GM12878 (cell line): ENCODE measurements around the gene MAPT. TPM values are rescaled to one million over a fixed set of nuclear protein-coding genes. Genes with fewer than 3 reads are reported as not detected.
"Not testable (repeated sequence)": the region's sequence is repeated elsewhere in the genome, so short reads cannot be mapped to it uniquely, and the experiment has no call there.

ENCODE experiments used
- ATAC-seq: fragments of 200-7000 bp; cut with Tn5 transposase; 3 replicates; pipeline ENCODE4 v1.9.1; 2020; ENCODE audit warnings: mild to moderate bottlenecking, moderate library complexity
- BruUV-seq: library from RNA; stranded (reverse); fragments of 400-500 nt; replicated peaks from 2 replicates; lab custom pipeline; 2021; lab: Mats Ljungman, UMichigan
- CTCF ChIA-PET: fragments of 300-600 bp; sonication (Branson Sonifier 250); formaldehyde crosslinking; extraction: SDS; loops from one replicate; lab custom pipeline; 2021; ENCODE audit warnings: inconsistent platforms; lab: Yijun Ruan, JAX
- POLR2A ChIA-PET: fragments of 350-600 bp; formaldehyde crosslinking; extraction: SDS; loops from one replicate; lab custom pipeline; 2021; ENCODE audit warnings: inconsistent platforms; lab: Charles Lee
- RAD21 ChIA-PET: fragments of 300-600 bp; sonication (Branson Sonifier 250); formaldehyde crosslinking; loops from one replicate; lab custom pipeline; 2023; ENCODE audit warnings: antibody characterized with exemption; ENCODE audit not compliant: unreplicated experiment; lab: Charles Lee
- SMC1A ChIA-PET: fragments of 300-600 bp; sonication (Branson Sonifier 250); formaldehyde crosslinking; loops from one replicate; lab custom pipeline; 2023; ENCODE audit not compliant: unreplicated experiment, uncharacterized antibody; lab: Charles Lee
- DNase-seq: peaks from one replicate; pipeline ENCODE4 v3.0.0-alpha.2; 2011; ENCODE audit warnings: low read depth, low spot score
- FAIRE-seq: peaks from 3 replicates; lab custom pipeline; 2011; peaks lifted over from hg19 to GRCh38; lab: Jason Lieb, UNC
- H2AFZ ChIP-seq: 2 replicates; pipeline ENCODE4 v1.6.0; 2011; ENCODE audit warnings: low read depth, low read length, control low read depth; ENCODE audit not compliant: control insufficient read depth
- H3K27ac ChIP-seq: 2 replicates; pipeline ENCODE4 v1.5.1; 2011; ENCODE audit warnings: control low read depth; ENCODE audit not compliant: control insufficient read depth, insufficient read depth
- H3K27me3 ChIP-seq, 2 experiments: replicated peaks in 1 of 2; 2 replicates each; pipeline versions ENCODE4 v1.6.0 to v1.6.1; 2011; ENCODE audit warnings: low read length in 1 of 2; ENCODE audit not compliant: control insufficient read depth in 2 of 2, insufficient read depth in 2 of 2
- H3K36me3 ChIP-seq, 2 experiments: 2 replicates each; pipeline ENCODE4 v1.5.1; 2011; ENCODE audit warnings: low read length in 1 of 2; ENCODE audit not compliant: control insufficient read depth in 2 of 2, insufficient read depth in 2 of 2
- H3K4me1 ChIP-seq: 2 replicates; pipeline ENCODE4 v1.6.1; 2011; ENCODE audit warnings: mild to moderate bottlenecking, low read length, moderate library complexity, mixed read lengths; ENCODE audit not compliant: control insufficient read depth, insufficient read depth
- H3K4me2 ChIP-seq: 2 replicates; pipeline ENCODE4 v1.6.0; 2011; ENCODE audit warnings: control low read depth; ENCODE audit not compliant: control insufficient read depth, insufficient read depth
- H3K4me3 ChIP-seq: fragments of 200-600 bp; sonication (generic); 2 replicates; pipeline ENCODE4 v1.5.1; 2016
- H3K79me2 ChIP-seq: 2 replicates; pipeline ENCODE4 v1.6.0; 2011; ENCODE audit warnings: low read length; ENCODE audit not compliant: control insufficient read depth, insufficient read depth
- H3K9ac ChIP-seq: 2 replicates; pipeline ENCODE4 v1.8.0; 2011; ENCODE audit warnings: low read length, control low read depth, mixed read lengths; ENCODE audit not compliant: control insufficient read depth, insufficient read depth
- H3K9me3 ChIP-seq: replicated peaks from 3 replicates; pipeline ENCODE4 v1.5.1; 2011; ENCODE audit warnings: mild to moderate bottlenecking, low read length; ENCODE audit not compliant: control insufficient read depth, insufficient read depth
- H4K20me1 ChIP-seq: 2 replicates; pipeline ENCODE4 v1.6.0; 2011; ENCODE audit not compliant: control insufficient read depth, insufficient read depth
- BCL3 ChIP-seq: IDR thresholded peaks from 2 replicates; pipeline ENCODE4 v1.6.1; 2011; ENCODE audit warnings: borderline replicate concordance, low read depth, mild to moderate bottlenecking, moderate library complexity, low read length; ENCODE audit not compliant: insufficient read depth, poor library complexity, severe bottlenecking
- EGR1 ChIP-seq, 2 experiments: IDR thresholded peaks; 1 replicate in 1 of 2; 2 replicates in 1 of 2; pipeline ENCODE4 v1.6.1; 2011 to 2012; ENCODE audit warnings: low read depth in 2 of 2, low read length in 2 of 2, borderline replicate concordance in 1 of 2, mild to moderate bottlenecking in 1 of 2, moderate library complexity in 1 of 2
- ETV6 ChIP-seq, 2 experiments: fragments of 450-650 bp in 1 of 2; IDR thresholded peaks in 1 of 2; conservative IDR thresholded peaks in 1 of 2; 2 replicates each; pipeline ENCODE4 v1.6.1; 2014; ENCODE audit warnings: antibody characterized with exemption in 1 of 2, borderline replicate concordance in 1 of 2, low read depth in 1 of 2, mild to moderate bottlenecking in 1 of 2, moderate library complexity in 1 of 2
- PML ChIP-seq: IDR thresholded peaks from 2 replicates; pipeline ENCODE4 v1.6.1; 2012; ENCODE audit warnings: low read length, inconsistent platforms
- SMAD5 ChIP-seq: IDR thresholded peaks from 2 replicates; pipeline ENCODE4 v1.6.1; 2016; ENCODE audit warnings: antibody characterized with exemption, low read depth
- WGBS: methylation state at CpG from one replicate; pipeline ENCODE4 v1.1.6; 2016; ENCODE audit warnings: low lambda C conversion rate; ENCODE audit not compliant: insufficient replicate concordance, insufficient coverage; ENCODE audit errors: missing lambda C conversion rate; 5-methylcytosine and 5-hydroxymethylcytosine counted together
- in situ Hi-C: fragments of 300-500 bp; cut with MboI; formaldehyde crosslinking; loops from 9 replicates; pipeline ENCODE4 v1.14.3; 2018; ENCODE audit warnings: mixed read lengths
- intact Hi-C: fragments of 100-400 bp; cut with micrococcal nuclease; formaldehyde crosslinking; loops from one replicate; pipeline ENCODE4 v1.14.2; 2022; ENCODE audit not compliant: unreplicated experiment
- polyA plus RNA-seq, 11 experiments: library from polyadenylated mRNA; depleted of rRNA in 4 of 11; unstranded in 6 of 11; stranded (reverse) in 5 of 11; fragments of >200 nt; fragmentation: Nextera tagmentation in 4 of 11; fragmentation: Illumina TruSeq in 1 of 11; extraction: Ambion mirVana in 4 of 11; extraction: Trizol in 1 of 11; gene quantifications; 1 replicate in 1 of 11; 2 replicates in 10 of 11; pipeline versions ENCODE4 v1.2.1 to v1.2.3, GENCODE V29; 2011 to 2016; ENCODE audit warnings: inconsistent platforms in 2 of 11, missing spikeins in 2 of 11, low read depth in 1 of 11
- total RNA-seq, 4 experiments: library from RNA; depleted of rRNA in 3 of 4; stranded (reverse); fragments of >200 nt in 3 of 4; fragmentation: Illumina TruSeq in 1 of 4; extraction: Trizol in 1 of 4; gene quantifications; 2 replicates each; pipeline versions ENCODE4 v1.2.1 to v1.2.3, GENCODE V29; 2013 to 2021

Gene MAPT
- total and polyA plus RNA-seq, 10 of the 15 experiments (the other 5 are each of a cell fraction or from before 2014, with no cell fraction given) = under 0.01 to 0.05 (median 0.03) TPM; not detected in 7

- TF ChIP-seq SMAD5 (no peak), BCL3 (no peak), EGR1 (IDR thresholded peaks at IDR 0.05; ENCODE audit: borderline replicate concordance in 1 of 2, low read depth in 2 of 2, low read length in 2 of 2) (no peak), ETV6 (conservative IDR thresholded peaks at IDR 0.05 in 1 of 2, IDR thresholded peaks at IDR 0.05 in 1 of 2; ENCODE audit: borderline replicate concordance in 1 of 2, low read depth in 1 of 2) (no peak), PML (no peak)
- Histone ChIP-seq H3K27me3 (peaks cover 0 to 5% of the 10 kb centered on the region in 2 experiments; a peak in 2 of 4 replicates), H3K27ac (no peak overlapping the region), H3K4me2 (no peak overlapping the region), H4K20me1 (no peaks in the 10 kb centered on the region; the same call in 1 of the 2 replicates), H3K4me1 (no peaks in the 10 kb centered on the region), H3K9ac (no peak overlapping the region), H3K36me3 (no peaks in the 10 kb centered on the region), H2AFZ (no peak overlapping the region), H3K9me3 (no peaks in the 10 kb centered on the region; the same call in 2 of the 3 replicates), H3K79me2 (no peaks in the 10 kb centered on the region), H3K4me3 (no peak overlapping the region)
- no TSS peak for BruUV-seq
- POLR2A ChIA-PET = no interaction called here
- FAIRE-seq = no peak
- CTCF ChIA-PET = interaction anchor here (1.2 kb wide), 1 partner anchor 9 kb away, joined by 4 read pairs; no protein-coding TSS in a partner anchor
- intact Hi-C loops (no loop called here), in situ Hi-C loops (no loop called here)
- RAD21 ChIA-PET = no interaction called here
- SMC1A ChIA-PET = no interaction called here
- no peak for ATAC-seq
- WGBS = 28% methylated on average over 7 of the region's 7 CpGs
- DNase-seq = no peak
These were observed 33.2 kb upstream of the MAPT start for GRCh38 chr17:45861165-45861564.

- H3K36me3 ChIP-seq, H3K4me1 ChIP-seq, intact Hi-C loops, H2AFZ ChIP-seq, FAIRE-seq, SMC1A ChIA-PET, H3K9me3 ChIP-seq, BruUV-seq, in situ Hi-C loops, POLR2A ChIA-PET, H3K27me3 ChIP-seq, ATAC-seq, H3K79me2 ChIP-seq, H3K27ac ChIP-seq, H3K4me2 ChIP-seq, DNase-seq, H4K20me1 ChIP-seq, H3K4me3 ChIP-seq, RAD21 ChIA-PET, H3K9ac ChIP-seq: not testable (repeated sequence)
- 63% methylated on average over 9 of the region's 9 CpGs for WGBS
- CTCF ChIA-PET = interaction anchor here (1.2 kb wide), 1 partner anchor 10 kb away, joined by 4 read pairs; no protein-coding TSS in a partner anchor
These were observed 32.2 kb upstream of the MAPT start for GRCh38 chr17:45862127-45862526.
